CD4-positive, alpha-beta T cell treated with Interleukin-4 for 4 hours (primary cell): Measurements from ENCODE around the gene KIF24.
"Not testable (repeated sequence)": the region's sequence is repeated elsewhere in the genome, so short reads cannot be mapped to it uniquely, and the experiment has no call there.

Experiments
- DNase-seq: peaks from one replicate; pipeline ENCODE4 v3.0.0-alpha.2; 2020

Gene KIF24

GRCh38 chr9:34321451-34321850, 7.6 kb downstream of the KIF24 start:
- no peak for DNase-seq

GRCh38 chr9:34318163-34318790, 10.8 kb downstream of the KIF24 start:
- DNase-seq = no peak

- no peak for DNase-seq
These were observed 11.6 kb downstream of the KIF24 start for GRCh38 chr9:34317436-34317835.

DNA sequence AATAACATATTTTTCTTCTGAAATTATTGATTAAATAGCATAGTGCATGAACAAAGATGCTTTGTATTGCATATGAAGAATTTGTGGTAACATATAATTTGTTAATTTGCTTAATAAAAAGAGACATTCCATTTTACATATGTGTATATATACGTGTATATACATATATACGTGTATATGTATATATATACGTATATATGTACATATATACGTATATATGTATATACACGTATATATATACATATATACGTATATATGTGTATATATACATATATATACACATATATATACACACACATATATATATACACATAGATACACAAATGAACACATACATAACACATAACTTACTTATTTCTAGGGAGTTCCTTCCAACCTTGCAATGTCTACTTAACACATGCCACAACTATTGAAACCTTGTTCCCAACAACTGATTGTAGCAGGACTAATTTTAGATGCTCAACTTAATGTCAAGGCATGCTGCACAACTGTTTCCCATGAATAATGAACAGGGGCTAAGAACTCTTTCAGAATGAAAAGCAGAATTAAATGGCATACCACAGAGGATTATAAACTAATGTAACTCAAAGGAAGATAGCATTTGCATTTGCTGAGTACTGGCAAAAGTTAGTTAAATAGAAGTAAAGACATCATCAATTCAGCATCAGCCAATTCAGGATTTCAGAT, 17.4 kb downstream of the KIF24 start:
- DNase-seq = no peak

DNA sequence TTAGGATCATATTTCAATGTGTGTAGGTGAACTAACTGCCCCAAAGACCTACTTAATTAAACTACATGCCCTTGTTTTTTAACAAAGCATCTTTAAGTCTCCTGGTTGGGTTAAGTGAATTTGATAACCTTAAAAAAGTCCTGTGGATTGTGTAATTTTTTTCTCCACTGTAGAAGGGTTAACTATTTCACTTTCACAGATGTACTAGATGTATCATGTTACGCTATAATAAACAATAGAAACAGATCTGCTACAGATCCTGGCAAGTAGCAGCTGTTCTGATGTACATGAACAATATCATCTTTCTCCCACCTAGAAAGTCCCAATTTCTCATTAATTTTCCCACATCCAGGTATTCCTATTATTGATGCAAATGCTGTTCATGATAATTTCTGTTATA, 18.9 kb downstream of the KIF24 start:
- DNase-seq = no peak

- not testable (repeated sequence) for DNase-seq
These were observed 20.8 kb downstream of the KIF24 start for GRCh38 chr9:34308316-34308715.

GRCh38 chr9:34301064-34301463, 28.0 kb downstream of the KIF24 start:
- DNase-seq = not testable (repeated sequence)

GRCh38 chr9:34292552-34292951, 36.5 kb downstream of the KIF24 start:
- no peak for DNase-seq

GRCh38 chr9:34291423-34291822, 37.6 kb downstream of the KIF24 start:
- no peak for DNase-seq

DNA sequence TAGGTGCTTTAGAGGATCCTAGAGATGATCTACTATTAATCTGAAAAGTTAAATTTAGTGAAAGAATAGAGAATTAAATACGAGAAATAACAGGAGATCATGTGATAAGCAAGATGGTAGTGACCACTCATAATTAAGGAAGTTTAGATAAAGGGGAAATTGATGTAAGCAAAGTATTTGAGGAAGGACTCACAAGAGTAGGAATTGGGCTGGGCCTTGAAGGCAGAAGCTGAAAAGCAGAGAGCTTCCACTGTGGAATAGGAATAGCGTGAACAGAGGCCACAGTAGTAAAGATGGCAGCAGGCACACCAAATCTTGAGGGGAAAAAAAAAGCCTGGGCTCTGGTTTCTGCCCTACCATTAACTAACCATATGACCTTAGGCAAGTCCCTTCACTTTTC, 38.0 kb downstream of the KIF24 start:
- no peak for DNase-seq

GRCh38 chr9:34289159-34289558, 39.9 kb downstream of the KIF24 start:
- DNase-seq = no peak

- no peak for DNase-seq
These were observed 47.0 kb downstream of the KIF24 start for GRCh38 chr9:34282096-34282495.

DNA sequence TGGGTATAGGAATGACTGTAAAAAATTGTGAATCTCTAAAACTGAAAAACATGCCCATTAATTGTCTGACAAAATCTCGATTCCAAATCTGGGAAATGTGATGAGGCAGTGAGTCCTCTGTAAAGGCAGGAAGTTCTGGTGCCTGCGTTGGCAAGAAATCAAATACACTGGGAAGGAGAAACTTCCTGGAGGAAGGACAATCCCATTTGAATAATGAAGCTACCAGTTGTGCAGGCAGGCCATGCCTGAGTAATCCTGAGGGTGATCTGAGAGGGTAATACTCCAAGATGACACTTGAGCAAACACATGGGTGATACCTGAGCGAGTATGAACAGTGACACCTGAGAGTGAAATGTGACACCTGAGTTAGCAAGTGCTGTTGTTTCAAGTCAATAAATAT, 49.7 kb downstream of the KIF24 start:
- no peak for DNase-seq
